ENCODE results near the gene LZTR1. TPM values are rescaled to one million over a fixed set of nuclear protein-coding genes. Genes with fewer than 3 reads are reported as not detected.

The LZTR1 gene
- polyA plus RNA-seq, 1 experiment: 28.3 TPM

DNA sequence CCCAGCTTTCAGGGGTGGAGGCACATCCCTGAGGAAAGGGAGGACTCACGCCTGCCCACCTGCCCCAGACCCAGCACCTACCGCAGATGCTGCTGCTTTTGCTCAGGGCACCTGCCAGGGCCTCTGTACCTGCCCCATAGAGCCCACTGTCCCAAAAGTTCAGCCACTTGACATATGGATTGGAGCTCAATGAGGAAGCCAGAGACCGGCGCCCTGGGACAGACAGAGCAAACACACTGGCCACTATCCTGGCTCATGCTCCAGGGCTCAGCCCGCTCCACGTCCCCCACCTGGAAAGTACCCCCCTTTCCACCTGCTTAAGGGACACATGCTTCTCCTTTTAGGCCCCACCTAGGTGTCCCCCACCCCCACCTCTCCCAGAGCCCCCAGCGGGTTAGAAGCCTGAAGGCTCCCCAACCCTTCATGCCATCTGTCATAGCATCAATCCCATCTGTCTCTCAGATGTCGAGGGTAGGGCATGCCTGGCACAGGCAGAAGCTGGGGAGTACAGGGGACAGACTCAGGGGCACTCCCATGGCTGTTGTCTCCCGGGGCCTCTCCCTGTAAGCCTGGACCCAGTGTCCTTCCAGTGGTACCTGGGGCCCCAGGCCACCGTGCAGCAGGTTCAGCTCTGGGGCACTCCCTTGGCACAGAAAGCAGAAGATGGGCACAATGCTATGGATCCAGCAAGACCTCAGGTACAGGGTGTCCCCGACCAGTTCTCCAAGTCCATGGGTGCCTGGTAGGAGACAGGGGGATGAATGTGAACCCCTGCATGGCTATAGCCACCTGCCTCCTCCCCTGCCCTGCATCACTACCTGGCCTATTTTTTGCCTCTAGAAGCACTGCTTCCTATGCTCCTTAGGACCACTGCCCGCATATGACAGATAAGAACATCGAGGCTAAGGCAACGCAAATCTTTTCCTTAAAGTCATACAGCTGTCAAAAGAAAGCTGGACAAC lies 30.6 kb downstream of the LZTR1 start:
- Histone ChIP-seq H3K9me3 (ENCODE audit: control insufficient read depth, insufficient read depth, low read length) (no peaks in the 10 kb centered on the region; the same call in 1 of the 2 replicates), H3K27me3 (ENCODE audit: control insufficient read depth, insufficient read depth, low read length) (peaks cover 2% of the 10 kb centered on the region), H3K27ac (ENCODE audit: low read depth, low read length) (no peak overlapping the region), H3K4me3 (ENCODE audit: low read depth, low read length) (no peak overlapping the region)
- DNase-seq (ENCODE audit: low read depth, low spot score): no peak
- ChIA-PET CTCF (interaction anchor here (0.6 kb wide), 1 partner anchor 93 kb away, joined by 3 read pairs; no protein-coding TSS in a partner anchor), POLR2A (interaction anchor here (0.8 kb wide), 1 partner anchor 31 kb away, joined by 3 read pairs; the partner anchor contains the start of gene LZTR1)
- TF ChIP-seq, protein P1, sequence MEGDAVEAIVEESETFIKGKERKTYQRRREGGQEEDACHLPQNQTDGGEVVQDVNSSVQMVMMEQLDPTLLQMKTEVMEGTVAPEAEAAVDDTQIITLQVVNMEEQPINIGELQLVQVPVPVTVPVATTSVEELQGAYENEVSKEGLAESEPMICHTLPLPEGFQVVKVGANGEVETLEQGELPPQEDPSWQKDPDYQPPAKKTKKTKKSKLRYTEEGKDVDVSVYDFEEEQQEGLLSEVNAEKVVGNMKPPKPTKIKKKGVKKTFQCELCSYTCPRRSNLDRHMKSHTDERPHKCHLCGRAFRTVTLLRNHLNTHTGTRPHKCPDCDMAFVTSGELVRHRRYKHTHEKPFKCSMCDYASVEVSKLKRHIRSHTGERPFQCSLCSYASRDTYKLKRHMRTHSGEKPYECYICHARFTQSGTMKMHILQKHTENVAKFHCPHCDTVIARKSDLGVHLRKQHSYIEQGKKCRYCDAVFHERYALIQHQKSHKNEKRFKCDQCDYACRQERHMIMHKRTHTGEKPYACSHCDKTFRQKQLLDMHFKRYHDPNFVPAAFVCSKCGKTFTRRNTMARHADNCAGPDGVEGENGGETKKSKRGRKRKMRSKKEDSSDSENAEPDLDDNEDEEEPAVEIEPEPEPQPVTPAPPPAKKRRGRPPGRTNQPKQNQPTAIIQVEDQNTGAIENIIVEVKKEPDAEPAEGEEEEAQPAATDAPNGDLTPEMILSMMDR (IDR thresholded peaks at IDR 0.05; ENCODE audit: low read depth, low read length): no peak

DNA sequence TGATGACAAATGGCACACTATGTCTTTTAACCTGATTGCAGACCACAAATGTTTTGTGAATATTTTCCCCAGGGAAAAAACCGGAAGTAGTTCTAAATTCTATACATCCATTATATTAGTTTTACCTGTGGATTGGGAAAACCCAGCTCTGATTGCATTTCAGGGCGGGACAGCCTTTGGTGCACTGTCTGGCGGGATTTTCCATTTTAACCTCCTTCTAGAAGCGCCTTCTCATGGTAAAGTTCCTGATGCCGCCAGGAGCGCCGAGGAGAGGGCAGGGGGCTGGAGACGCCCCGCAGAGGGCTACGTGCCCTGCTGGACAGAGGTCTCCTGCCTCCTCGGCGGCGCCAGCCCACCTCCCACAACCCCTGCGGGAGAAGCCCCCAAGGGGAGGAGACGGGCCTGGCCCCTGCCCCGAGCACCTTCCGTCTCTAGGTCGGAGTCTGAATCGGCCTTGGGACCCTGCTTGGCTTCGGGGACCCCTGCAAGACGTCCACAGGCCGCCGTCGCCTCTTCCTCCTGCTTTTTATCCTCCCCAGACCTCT lies 31.6 kb downstream of the LZTR1 start:
- TF ChIP-seq, protein P1 (IDR thresholded peaks at IDR 0.05; ENCODE audit: low read depth, low read length): no peak
- ChIA-PET CTCF (no interaction called here), POLR2A (interaction anchor here (0.8 kb wide), 1 partner anchor 32 kb away, joined by 3 read pairs; the partner anchor contains the start of gene LZTR1)
- Histone ChIP-seq H3K4me3 (ENCODE audit: low read depth, low read length) (peak overlapping the region; percentile 74), H3K9me3 (ENCODE audit: control insufficient read depth, insufficient read depth, low read length) (no peaks in the 10 kb centered on the region; the same call in 1 of the 2 replicates), H3K27ac (ENCODE audit: low read depth, low read length) (peak overlapping the region; percentile 21), H3K27me3 (ENCODE audit: control insufficient read depth, insufficient read depth, low read length) (peaks cover 2% of the 10 kb centered on the region)
- no peak for DNase-seq (ENCODE audit: low read depth, low spot score)

DNA sequence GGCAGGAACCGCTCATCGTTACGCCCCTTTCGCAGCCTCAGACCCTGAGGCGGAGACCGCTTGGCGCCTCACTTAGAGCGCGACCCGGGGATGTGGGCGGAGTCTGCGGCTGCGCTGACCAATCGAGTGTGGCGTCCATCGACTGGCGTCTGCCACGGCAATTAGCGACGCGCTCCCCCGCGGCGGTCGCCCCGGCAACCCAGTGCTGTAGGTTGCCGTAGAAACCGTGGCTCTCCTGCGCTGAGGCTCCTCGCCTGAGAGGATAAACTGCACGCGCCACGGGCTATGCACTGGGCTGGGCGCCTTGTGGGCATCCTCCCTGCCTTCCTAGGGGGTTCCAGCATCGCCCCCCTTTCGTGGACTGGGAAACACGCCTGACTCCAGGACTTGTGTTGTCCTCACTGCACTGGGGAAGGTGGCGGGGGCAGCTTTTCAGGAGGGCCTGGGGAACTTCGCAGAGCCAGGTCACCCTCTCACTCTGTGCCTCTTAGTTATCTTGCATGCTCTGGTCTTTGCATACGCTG lies 32.2 kb downstream of the LZTR1 start:
- no peaks in the 10 kb centered on the region; the same call in 1 of the 2 replicates for H3K9me3 ChIP-seq (ENCODE audit: control insufficient read depth, insufficient read depth, low read length)
- H3K27ac ChIP-seq (ENCODE audit: low read depth, low read length): peak overlapping the region; percentile 73
- ChIA-PET CTCF (interaction anchor here (1.0 kb wide), 1 partner anchor 32 kb away, joined by 3 read pairs; the partner anchor contains the start of gene LZTR1), POLR2A (interaction anchor here (1.2 to 1.8 kb wide), 4 partner anchors 12 to 32 kb away, joined by 3 to 15 read pairs (median 4); partner anchors contain the start of genes LZTR1 and THAP7)
- TF ChIP-seq, protein P1 (IDR thresholded peaks at IDR 0.05; ENCODE audit: low read depth, low read length): no peak
- peak; percentile 74 for DNase-seq (ENCODE audit: low read depth, low spot score)
- peaks cover 2% of the 10 kb centered on the region for H3K27me3 ChIP-seq (ENCODE audit: control insufficient read depth, insufficient read depth, low read length)
- H3K4me3 ChIP-seq (ENCODE audit: low read depth, low read length): peak overlapping the region; percentile 74

DNA sequence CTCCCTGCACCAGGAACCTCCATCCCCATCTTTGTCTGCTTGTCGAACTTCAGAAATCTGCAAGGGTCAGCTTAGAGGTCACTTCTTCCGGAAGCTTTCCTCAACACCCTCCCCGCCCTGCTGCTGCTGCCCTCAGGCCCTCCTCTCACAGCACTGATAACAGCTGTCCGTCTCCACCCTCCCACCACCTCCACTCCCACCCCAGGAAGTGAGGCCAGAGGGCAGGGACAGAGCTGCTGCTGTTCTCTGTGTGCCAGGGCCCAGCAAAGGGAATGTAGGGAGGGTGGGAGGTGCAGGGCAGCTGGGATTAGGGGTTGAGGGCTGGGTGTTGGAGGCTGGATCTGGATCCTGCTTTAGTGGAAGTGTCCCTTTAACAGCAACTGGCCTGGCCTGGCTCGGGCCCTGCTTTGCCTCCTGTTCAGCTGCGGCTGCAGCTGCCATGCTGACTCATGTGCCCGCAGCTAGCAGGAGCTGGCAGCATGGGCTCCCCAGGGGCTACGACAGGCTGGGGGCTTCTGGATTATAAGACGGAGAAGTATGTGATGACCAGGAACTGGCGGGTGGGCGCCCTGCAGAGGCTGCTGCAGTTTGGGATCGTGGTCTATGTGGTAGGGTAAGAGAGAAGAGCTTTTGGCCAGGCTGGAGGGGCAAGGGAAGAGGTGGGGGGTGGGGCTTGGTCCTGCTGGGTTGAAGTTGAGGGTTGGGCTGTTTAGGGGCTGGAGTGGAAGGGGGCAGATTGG lies 32.8 kb downstream of the LZTR1 start, which contains the start of gene P2RX6:
P2RX6 (plus strand) TSS at position 440 of the 740 bp plus-strand sequence; CDS start at position 450, 10 bp downstream.
- peak within 1 kb of the TSS; percentile 73 for H3K27ac ChIP-seq (ENCODE audit: low read depth, low read length)

More for the DNA sequence above, 32.8 kb downstream of the LZTR1 start, which contains the start of gene P2RX6:
- Histone ChIP-seq H3K4me3 (ENCODE audit: low read depth, low read length) (peak within 1 kb of the TSS; percentile 74), H3K27me3 (ENCODE audit: control insufficient read depth, insufficient read depth, low read length) (peaks cover 2% of the 10 kb centered on the region), H3K9me3 (ENCODE audit: control insufficient read depth, insufficient read depth, low read length) (no peaks in the 10 kb centered on the region; the same call in 1 of the 2 replicates)
- CTCF ChIA-PET: interaction anchor here (0.9 to 1.0 kb wide), 3 partner anchors 20 to 87 kb away, joined by 3 read pairs; partner anchors contain the start of gene LZTR1
- TF ChIP-seq, protein P1 (IDR thresholded peaks at IDR 0.05; ENCODE audit: low read depth, low read length): no peak
- no peak for DNase-seq (ENCODE audit: low read depth, low spot score)
- POLR2A ChIA-PET: interaction anchor here (0.6 to 1.8 kb wide), 7 partner anchors 13 to 648 kb away, joined by 3 to 15 read pairs (median 4); partner anchors contain the start of genes LZTR1 and THAP7
